ENCODE data around the gene WDR86.

Gene WDR86

DNA sequence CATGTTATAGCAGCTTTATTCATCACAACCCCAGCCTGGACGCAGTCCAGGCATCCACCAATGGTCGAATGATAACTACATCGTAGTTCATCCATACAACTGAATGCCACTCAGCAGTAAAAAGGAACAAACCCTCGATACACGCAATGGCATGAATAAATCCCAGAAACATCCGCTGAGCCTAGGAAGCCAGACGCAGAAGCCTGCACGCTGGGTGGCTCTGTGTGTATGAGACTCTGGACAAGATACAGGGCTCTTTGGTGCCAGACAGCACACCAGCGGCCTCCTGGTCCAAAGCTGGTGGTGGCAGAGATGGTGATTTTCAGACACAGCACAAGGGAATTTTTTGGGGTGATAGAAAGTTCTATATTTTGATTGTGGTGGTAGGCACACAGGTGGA, 40.2 kb upstream of the WDR86 start:
- Histone ChIP-seq H3K27me3 (ENCODE audit: control insufficient read depth, insufficient read depth, low read length) (peaks cover 12% of the 10 kb centered on the region), H3K4me3 (ENCODE audit: low read length) (no peak overlapping the region), H3K36me3 (ENCODE audit: control insufficient read depth, insufficient read depth, low read length) (no peaks in the 10 kb centered on the region), H3K4me1 (ENCODE audit: control insufficient read depth, insufficient read depth, low read length) (peaks cover 3% of the 10 kb centered on the region), H3K9me3 (ENCODE audit: control insufficient read depth, low read length) (no peaks in the 10 kb centered on the region), H3K9ac (ENCODE audit: low read length) (no peak overlapping the region)

DNA sequence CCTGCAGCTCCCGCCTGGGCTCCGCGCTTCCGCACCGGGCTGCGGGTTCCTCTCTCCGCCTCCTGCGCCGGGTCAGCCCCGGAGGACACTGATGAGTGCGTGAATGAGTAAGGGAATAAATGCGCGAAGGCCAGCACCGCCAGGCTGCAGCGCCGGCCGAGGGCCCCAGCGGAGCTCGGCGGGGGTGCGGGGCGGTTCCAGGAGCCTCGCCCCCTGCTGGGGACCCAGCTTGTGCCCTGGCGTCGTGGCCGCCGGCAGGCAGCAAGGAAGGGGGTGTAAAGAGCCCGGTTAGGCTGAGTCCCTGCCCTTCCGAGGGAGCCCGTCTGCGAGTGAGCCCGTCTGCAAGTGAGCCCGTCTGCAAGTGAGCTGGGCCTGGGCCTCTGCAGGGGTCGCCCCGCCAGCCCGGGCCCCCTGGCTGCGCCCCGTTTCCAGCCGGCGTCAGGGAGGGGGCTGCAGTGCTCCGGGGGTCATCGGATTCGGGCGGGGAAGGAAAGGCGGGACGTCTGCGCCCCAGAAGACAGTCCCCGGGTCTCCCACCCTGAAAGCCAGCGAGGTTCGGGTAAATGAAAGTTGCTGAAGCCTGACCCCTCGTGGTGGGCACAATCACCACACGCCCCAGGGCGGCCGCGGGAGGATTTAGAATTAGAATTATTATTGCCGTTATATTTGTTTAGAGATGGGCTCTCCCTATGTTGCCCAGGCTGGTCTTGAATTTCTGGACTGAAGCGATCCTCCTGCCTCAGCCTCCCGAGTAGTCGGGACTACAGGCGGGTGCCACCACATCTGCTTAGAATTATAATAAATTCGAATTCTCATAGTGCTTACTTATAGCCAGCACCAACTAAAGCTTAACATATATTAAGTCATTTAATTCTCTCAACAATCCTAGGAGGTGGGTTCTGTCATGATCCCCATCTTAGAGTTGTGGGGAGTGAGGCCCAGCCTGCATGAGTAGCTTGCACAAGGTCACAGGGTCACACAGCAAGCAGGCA, 38.7 kb upstream of the WDR86 start:
- Histone ChIP-seq H3K9ac (ENCODE audit: low read length) (peak overlapping the region; percentile 72), H3K4me3 (ENCODE audit: low read length) (no peak overlapping the region)

DNA sequence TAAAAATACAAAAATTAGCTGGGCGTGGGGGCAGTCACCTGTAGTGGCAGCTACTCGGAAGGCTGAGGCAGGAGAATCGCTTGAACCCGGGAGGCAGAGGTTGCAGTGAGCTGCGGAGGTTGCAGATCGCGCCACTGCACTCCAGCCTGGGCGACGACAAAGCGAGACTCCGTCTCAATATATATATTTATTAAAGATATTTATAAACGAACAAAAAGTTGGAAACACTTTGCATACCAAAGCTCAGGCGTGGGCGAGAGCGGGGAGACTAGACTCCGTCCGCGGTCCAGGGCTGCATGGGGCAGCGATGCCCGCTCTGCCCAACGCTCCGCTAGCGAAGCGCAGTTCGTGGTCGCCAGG, 38.0 kb upstream of the WDR86 start:
- no peaks in the 10 kb centered on the region for H3K36me3 ChIP-seq (ENCODE audit: control insufficient read depth, insufficient read depth, low read length)
- peak overlapping the region; percentile 72 for H3K9ac ChIP-seq (ENCODE audit: low read length)
- peaks cover 3% of the 10 kb centered on the region for H3K4me1 ChIP-seq (ENCODE audit: control insufficient read depth, insufficient read depth, low read length)
- H3K4me3 ChIP-seq (ENCODE audit: low read length), result no peak overlapping the region
- no peaks in the 10 kb centered on the region for H3K9me3 ChIP-seq (ENCODE audit: control insufficient read depth, low read length)
- peaks cover 12% of the 10 kb centered on the region for H3K27me3 ChIP-seq (ENCODE audit: control insufficient read depth, insufficient read depth, low read length)

More for the DNA sequence above, 38.7 kb upstream of the WDR86 start:
- Histone ChIP-seq H3K36me3 (ENCODE audit: control insufficient read depth, insufficient read depth, low read length) (no peaks in the 10 kb centered on the region), H3K4me1 (ENCODE audit: control insufficient read depth, insufficient read depth, low read length) (peaks cover 3% of the 10 kb centered on the region), H3K27me3 (ENCODE audit: control insufficient read depth, insufficient read depth, low read length) (peaks cover 12% of the 10 kb centered on the region), H3K9me3 (ENCODE audit: control insufficient read depth, low read length) (no peaks in the 10 kb centered on the region)

- Histone ChIP-seq H3K4me1 (ENCODE audit: control insufficient read depth, insufficient read depth, low read length) (peaks cover 3% of the 10 kb centered on the region), H3K36me3 (ENCODE audit: control insufficient read depth, insufficient read depth, low read length) (no peaks in the 10 kb centered on the region), H3K27me3 (ENCODE audit: control insufficient read depth, insufficient read depth, low read length) (peaks cover 12% of the 10 kb centered on the region), H3K9me3 (ENCODE audit: control insufficient read depth, low read length) (no peaks in the 10 kb centered on the region), H3K4me3 (ENCODE audit: low read length) (no peak overlapping the region), H3K9ac (ENCODE audit: low read length) (no peak overlapping the region)
Observed at GRCh38 chr7:151447312-151447711, 37.5 kb upstream of the WDR86 start.

GRCh38 chr7:151446412-151446811, 36.6 kb upstream of the WDR86 start:
- no peaks in the 10 kb centered on the region for H3K9me3 ChIP-seq (ENCODE audit: control insufficient read depth, low read length)
- H3K27me3 ChIP-seq (ENCODE audit: control insufficient read depth, insufficient read depth, low read length), result peaks cover 9% of the 10 kb centered on the region
- no peak overlapping the region for H3K9ac ChIP-seq (ENCODE audit: low read length)
- H3K4me3 ChIP-seq (ENCODE audit: low read length), result no peak overlapping the region
- H3K36me3 ChIP-seq (ENCODE audit: control insufficient read depth, insufficient read depth, low read length), result no peaks in the 10 kb centered on the region
- peaks cover 3% of the 10 kb centered on the region for H3K4me1 ChIP-seq (ENCODE audit: control insufficient read depth, insufficient read depth, low read length)

GRCh38 chr7:151444632-151445031, 34.8 kb upstream of the WDR86 start:
- H3K9ac ChIP-seq (ENCODE audit: low read length), result no peak overlapping the region

DNA sequence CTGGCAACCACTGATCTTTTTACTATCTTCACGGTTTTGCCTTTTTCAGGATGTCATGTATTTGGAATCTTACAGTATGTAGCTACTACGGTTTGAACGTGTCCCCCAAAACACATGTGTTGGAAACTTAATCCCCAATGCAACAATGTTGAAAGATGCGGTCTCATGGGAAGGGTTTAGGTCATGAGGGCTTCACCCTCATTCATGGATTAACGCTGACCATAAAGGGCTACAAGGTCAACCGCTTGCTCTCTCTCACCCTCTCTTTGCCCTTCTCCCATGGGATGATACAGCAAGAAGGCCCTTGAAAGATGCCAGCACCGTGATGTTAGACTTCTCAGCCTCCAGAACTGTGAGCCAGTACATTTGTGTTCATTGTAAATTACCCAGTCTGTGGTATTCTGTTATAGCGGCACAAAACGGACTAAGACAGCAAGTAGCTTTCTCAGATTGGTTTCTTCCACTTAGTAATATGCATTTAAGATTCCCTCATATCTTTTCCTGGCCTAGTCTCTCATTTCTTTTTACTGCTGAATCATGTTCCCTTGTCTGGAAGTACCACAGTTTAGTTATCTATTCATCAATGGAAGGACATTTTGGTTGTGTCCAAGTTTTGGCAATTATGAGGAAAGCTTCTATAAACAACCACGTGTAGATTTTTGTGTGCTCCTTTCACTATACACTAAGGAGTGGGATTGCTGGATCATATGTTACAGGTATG, 33.1 kb upstream of the WDR86 start:
- Histone ChIP-seq H3K27me3 (ENCODE audit: control insufficient read depth, insufficient read depth, low read length) (peaks cover 35% of the 10 kb centered on the region), H3K4me1 (ENCODE audit: control insufficient read depth, insufficient read depth, low read length) (peaks cover 4% of the 10 kb centered on the region), H3K4me3 (ENCODE audit: low read length) (no peak overlapping the region), H3K9me3 (ENCODE audit: control insufficient read depth, low read length) (no peaks in the 10 kb centered on the region), H3K9ac (ENCODE audit: low read length) (no peak overlapping the region), H3K36me3 (ENCODE audit: control insufficient read depth, insufficient read depth, low read length) (no peaks in the 10 kb centered on the region)

More at GRCh38 chr7:151444632-151445031, 34.8 kb upstream of the WDR86 start:
- Histone ChIP-seq H3K4me3 (ENCODE audit: low read length) (no peak overlapping the region), H3K4me1 (ENCODE audit: control insufficient read depth, insufficient read depth, low read length) (peaks cover 7% of the 10 kb centered on the region), H3K27me3 (ENCODE audit: control insufficient read depth, insufficient read depth, low read length) (peaks cover 20% of the 10 kb centered on the region), H3K9me3 (ENCODE audit: control insufficient read depth, low read length) (no peaks in the 10 kb centered on the region), H3K36me3 (ENCODE audit: control insufficient read depth, insufficient read depth, low read length) (no peaks in the 10 kb centered on the region)

DNA sequence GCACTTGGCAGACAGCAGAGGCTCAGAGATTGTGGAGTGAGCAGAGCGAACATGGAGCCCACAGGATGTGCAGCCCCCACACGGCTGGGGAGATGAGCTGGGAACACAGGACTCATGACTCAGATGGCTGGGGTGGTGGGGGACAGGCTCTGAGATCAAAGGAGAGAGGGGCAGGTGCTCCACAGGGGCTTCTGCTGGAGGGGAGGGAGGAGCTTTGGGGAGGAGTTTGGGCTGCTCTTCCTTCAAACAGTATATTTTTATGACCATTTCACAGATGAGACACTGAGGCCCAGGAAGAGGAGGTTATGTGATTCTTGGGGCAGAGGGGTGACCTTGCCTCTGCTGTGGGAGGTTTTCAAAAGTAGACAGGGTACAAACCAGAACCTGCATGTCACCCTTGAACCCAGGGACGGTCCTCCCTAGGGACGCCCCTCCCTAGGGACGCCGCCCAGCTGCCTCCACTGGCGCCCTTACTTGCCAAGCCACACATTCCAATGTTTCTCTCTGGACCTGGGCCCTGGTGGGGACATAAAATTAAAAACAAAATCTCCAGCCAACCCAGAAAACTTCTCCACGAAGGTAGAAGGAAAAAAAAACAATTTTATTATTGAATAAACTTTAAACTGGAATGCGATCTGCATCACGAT, 31.1 kb upstream of the WDR86 start:
- Histone ChIP-seq H3K4me1 (ENCODE audit: control insufficient read depth, insufficient read depth, low read length) (peaks cover 4% of the 10 kb centered on the region), H3K36me3 (ENCODE audit: control insufficient read depth, insufficient read depth, low read length) (no peaks in the 10 kb centered on the region), H3K9me3 (ENCODE audit: control insufficient read depth, low read length) (no peaks in the 10 kb centered on the region), H3K27me3 (ENCODE audit: control insufficient read depth, insufficient read depth, low read length) (peaks cover 31% of the 10 kb centered on the region), H3K9ac (ENCODE audit: low read length) (no peak overlapping the region), H3K4me3 (ENCODE audit: low read length) (no peak overlapping the region)

GRCh38 chr7:151439855-151440798, 30.3 kb upstream of the WDR86 start, which contains the start of gene CRYGN:
Gene CRYGN, minus strand, starts transcription at chr7:151440141. Its CDS starts 224 bp downstream, at chr7:151439917.
- H3K9ac ChIP-seq (ENCODE audit: low read length), result no peak within 1 kb of the TSS
- no peak within 1 kb of the TSS for H3K4me3 ChIP-seq (ENCODE audit: low read length)
- H3K4me1 ChIP-seq (ENCODE audit: control insufficient read depth, insufficient read depth, low read length), result peaks cover 4% of the 10 kb centered on the region

GRCh38 chr7:151438864-151439601, 29.2 kb upstream of the WDR86 start:
- Histone ChIP-seq H3K4me1 (ENCODE audit: control insufficient read depth, insufficient read depth, low read length) (peaks cover 4% of the 10 kb centered on the region), H3K9me3 (ENCODE audit: control insufficient read depth, low read length) (no peaks in the 10 kb centered on the region), H3K4me3 (ENCODE audit: low read length) (no peak overlapping the region), H3K36me3 (ENCODE audit: control insufficient read depth, insufficient read depth, low read length) (no peaks in the 10 kb centered on the region), H3K27me3 (ENCODE audit: control insufficient read depth, insufficient read depth, low read length) (peaks cover 31% of the 10 kb centered on the region), H3K9ac (ENCODE audit: low read length) (no peak overlapping the region)

More at GRCh38 chr7:151439855-151440798, 30.3 kb upstream of the WDR86 start, which contains the start of gene CRYGN:
- Histone ChIP-seq H3K9me3 (ENCODE audit: control insufficient read depth, low read length) (no peaks in the 10 kb centered on the region), H3K27me3 (ENCODE audit: control insufficient read depth, insufficient read depth, low read length) (peaks cover 31% of the 10 kb centered on the region), H3K36me3 (ENCODE audit: control insufficient read depth, insufficient read depth, low read length) (no peaks in the 10 kb centered on the region)
